GM23338 (cell line): ENCODE data around the gene TEPSIN. TPM values are rescaled to one million over a fixed set of nuclear protein-coding genes. Genes with fewer than 3 reads are reported as not detected.

Experiments used
- ATAC-seq: fragments of 200-7000 bp; cut with Tn5 transposase; 3 replicates; pipeline ENCODE4 v1.9.1; 2020
- DNase-seq: peaks from one replicate; pipeline ENCODE4 v3.0.0-alpha.2; 2015; ENCODE audit warnings: low spot score
- H2AFZ ChIP-seq: fragments of 200-600 bp; sonication (generic); 2 replicates; pipeline ENCODE4 v1.8.0; 2016; ENCODE audit warnings: antibody characterized with exemption, mild to moderate bottlenecking, moderate library complexity
- H3F3A ChIP-seq: fragments of 200-600 bp; sonication (generic); replicated peaks from 2 replicates; pipeline ENCODE4 v1.8.0; 2017; ENCODE audit warnings: antibody characterized with exemption, mixed run types, low read depth
- H3K27ac ChIP-seq: fragments of 200-600 bp; sonication (generic); 2 replicates; pipeline ENCODE4 v1.6.1; 2016; ENCODE audit warnings: low read depth
- H3K27me3 ChIP-seq: fragments of 200-600 bp; sonication (generic); 2 replicates; pipeline ENCODE4 v1.8.0; 2016; ENCODE audit warnings: mild to moderate bottlenecking, mixed run types, moderate library complexity; ENCODE audit not compliant: insufficient read depth
- H3K36me3 ChIP-seq: fragments of 200-600 bp; sonication (generic); 2 replicates; pipeline ENCODE4 v1.8.0; 2016; ENCODE audit warnings: mild to moderate bottlenecking; ENCODE audit not compliant: insufficient read depth
- H3K4me1 ChIP-seq: fragments of 200-600 bp; sonication (generic); 2 replicates; pipeline ENCODE4 v1.8.0; 2016; ENCODE audit warnings: mild to moderate bottlenecking, moderate library complexity; ENCODE audit not compliant: insufficient read depth
- H3K4me2 ChIP-seq: fragments of 200-600 bp; sonication (generic); 2 replicates; pipeline ENCODE4 v1.7.1; 2017; ENCODE audit warnings: mixed run types
- H3K4me3 ChIP-seq: fragments of 200-600 bp; sonication (generic); 2 replicates; pipeline ENCODE4 v1.6.1; 2016; ENCODE audit warnings: mixed run types
- H3K79me2 ChIP-seq: fragments of 200-600 bp; sonication (generic); replicated peaks from 2 replicates; pipeline ENCODE4 v1.8.0; 2017; ENCODE audit warnings: mild to moderate bottlenecking; ENCODE audit not compliant: insufficient read depth
- H3K9me2 ChIP-seq: fragments of 200-600 bp; sonication (generic); 2 replicates; pipeline ENCODE4 v1.8.0; 2017; ENCODE audit not compliant: insufficient read depth
- H4K20me1 ChIP-seq: fragments of 200-600 bp; sonication (generic); replicated peaks from 2 replicates; pipeline ENCODE4 v1.8.0; 2017; ENCODE audit warnings: mild to moderate bottlenecking; ENCODE audit not compliant: insufficient read depth
- H3K27ac Mint-ChIP-seq: 2 replicates; pipeline ENCODE4 v1.8.0; 2020; ENCODE audit warnings: inconsistent platforms, mild to moderate bottlenecking, moderate library complexity, mixed read lengths
- H3K27me3 Mint-ChIP-seq: 3 replicates; pipeline ENCODE4 v1.8.0; 2022; ENCODE audit warnings: low read depth, mild to moderate bottlenecking, moderate library complexity, mixed read lengths, inconsistent platforms; ENCODE audit not compliant: insufficient read depth, poor library complexity
- H3K36me3 Mint-ChIP-seq: 3 replicates; pipeline ENCODE4 v1.8.0; 2021; ENCODE audit warnings: low read depth, mild to moderate bottlenecking, inconsistent platforms, moderate library complexity, mixed read lengths
- H3K4me1 Mint-ChIP-seq: 3 replicates; pipeline ENCODE4 v1.8.0; 2020; ENCODE audit warnings: mild to moderate bottlenecking, inconsistent platforms, mixed read lengths
- H3K4me3 Mint-ChIP-seq: 3 replicates; pipeline ENCODE4 v1.8.0; 2021; ENCODE audit warnings: moderate library complexity, mild to moderate bottlenecking, inconsistent platforms, mixed read lengths
- H3K9me3 Mint-ChIP-seq: 3 replicates; pipeline ENCODE4 v1.8.0; 2020; ENCODE audit warnings: moderate library complexity, mild to moderate bottlenecking, inconsistent platforms, mixed read lengths
- CREB1 ChIP-seq: fragments of 250-450 bp; sonication (Bioruptor Pico); IDR thresholded peaks from 2 replicates; pipeline ENCODE4 v1.5.0; 2020; ENCODE audit warnings: low read depth, mild to moderate bottlenecking, moderate library complexity
- CTCF ChIP-seq, 2 experiments: fragments of 200-600 bp in 1 of 2; sonication (generic) in 1 of 2; conservative IDR thresholded peaks; 2 replicates each; pipeline versions ENCODE4 v1.5.1 to v1.6.1; 2016 to 2017; ENCODE audit warnings: antibody characterized with exemption in 2 of 2, low read depth in 2 of 2, mild to moderate bottlenecking in 2 of 2, moderate library complexity in 1 of 2
- ETS1 ChIP-seq: IDR thresholded peaks from 2 replicates; pipeline ENCODE4 v1.6.1; 2016; ENCODE audit warnings: antibody characterized with exemption
- EZH2 ChIP-seq: fragments of 200-600 bp; sonication (generic); IDR thresholded peaks from one replicate; pipeline ENCODE4 v1.8.0; 2017; ENCODE audit warnings: antibody characterized with exemption, mild to moderate bottlenecking, low read depth; ENCODE audit not compliant: unreplicated experiment
- EZH2phosphoT487 ChIP-seq: fragments of 200-600 bp; sonication (generic); IDR thresholded peaks from one replicate; pipeline ENCODE4 v1.8.1; 2018; ENCODE audit warnings: antibody characterized with exemption; ENCODE audit not compliant: unreplicated experiment
- JUNB ChIP-seq: IDR thresholded peaks from one replicate; pipeline ENCODE4 v1.6.1; 2016; ENCODE audit warnings: antibody characterized with exemption; ENCODE audit not compliant: unreplicated experiment
- NANOG ChIP-seq: IDR thresholded peaks from 2 replicates; pipeline ENCODE4 v1.6.1; 2016; ENCODE audit warnings: antibody characterized with exemption, borderline replicate concordance
- POLR2AphosphoS5 ChIP-seq: IDR thresholded peaks from 2 replicates; pipeline ENCODE4 v1.6.1; 2016; ENCODE audit warnings: antibody characterized with exemption, low read depth
- REST ChIP-seq: IDR thresholded peaks from one replicate; pipeline ENCODE4 v1.6.1; 2018; ENCODE audit warnings: antibody characterized with exemption; ENCODE audit not compliant: unreplicated experiment
- STAT1 ChIP-seq: IDR thresholded peaks from one replicate; pipeline ENCODE4 v1.6.1; 2016; ENCODE audit warnings: antibody characterized with exemption; ENCODE audit not compliant: unreplicated experiment
- ZNF114 ChIP-seq: fragments of 250-450 bp; sonication (Bioruptor Pico); IDR thresholded peaks from 2 replicates; pipeline ENCODE4 v1.5.0; 2020; ENCODE audit warnings: mild to moderate bottlenecking, moderate library complexity
- ZNF331 ChIP-seq: fragments of 250-450 bp; sonication (Bioruptor Pico); IDR thresholded peaks from 2 replicates; pipeline ENCODE4 v1.5.0; 2020; ENCODE audit warnings: low read depth, mild to moderate bottlenecking, moderate library complexity
- ZNF462 ChIP-seq: fragments of 250-450 bp; sonication (Bioruptor Pico); IDR thresholded peaks from 2 replicates; pipeline ENCODE4 v1.5.0; 2020; ENCODE audit warnings: mild to moderate bottlenecking, moderate library complexity
- polyA plus RNA-seq: library from polyadenylated mRNA; unstranded; fragments of >200 nt; fragmentation: Nextera tagmentation; extraction: Ambion mirVana; gene quantifications from 2 replicates; pipeline ENCODE4 v1.2.1, GENCODE V29; 2016
- total RNA-seq: library from RNA; depleted of rRNA; stranded (reverse); fragments of >200 nt; shearing (Covaris generic); gene quantifications from 2 replicates; pipeline ENCODE4 v1.2.3, GENCODE V29; 2014

TEPSIN gene
- total and polyA plus RNA-seq, 2 experiments from 2014 or later: 4.4 to 25.3 TPM

GRCh38 chr17:81190591-81190990 is 48.3 kb downstream of the TEPSIN start:
- Histone ChIP-seq H3K4me3 (no peak overlapping the region), H3F3A (no peaks in the 10 kb centered on the region), H3K36me3 (no peaks in the 10 kb centered on the region), H3K27ac (no peak overlapping the region), H3K4me2 (no peak overlapping the region), H2AFZ (no peak overlapping the region), H3K27me3 (no peaks in the 10 kb centered on the region), H3K79me2 (no peaks in the 10 kb centered on the region), H3K4me1 (no peaks in the 10 kb centered on the region), H3K9me2 (no peaks in the 10 kb centered on the region), H4K20me1 (no peaks in the 10 kb centered on the region)
- no peak overlapping the region for H3K27ac Mint-ChIP-seq
- no peak for ATAC-seq
- H3K36me3 Mint-ChIP-seq: 0 out of 3 replicates have a peak, but pooled peaks cover 9% of the 10 kb centered on the region
- no peaks in the 10 kb centered on the region for H3K27me3 Mint-ChIP-seq
- H3K9me3 Mint-ChIP-seq: no peaks in the 10 kb centered on the region
- no peak overlapping the region for H3K4me3 Mint-ChIP-seq
- H3K4me1 Mint-ChIP-seq: no peaks in the 10 kb centered on the region
- DNase-seq: no peak
- TF ChIP-seq REST (no peak), CREB1 (no peak), EZH2phosphoT487 (no peak), NANOG (no peak), ZNF462 (CRISPR knock-in tag) (no peak), EZH2 (no peak), JUNB (no peak), ZNF114 (CRISPR knock-in tag) (no peak), STAT1 (no peak), ETS1 (no peak), CTCF (conservative IDR thresholded peaks at IDR 0.05; ENCODE audit: low read depth in 2 of 2) (no peak), POLR2AphosphoS5 (no peak), ZNF331 (CRISPR knock-in tag) (no peak)
